ENCODE measurements around the gene COX19. TPM values are rescaled to one million over a fixed set of nuclear protein-coding genes. Genes with fewer than 3 reads are reported as not detected.
A peak's percentile ranks its signal among the peaks of the same experiment; 100 is the strongest.

COX19 gene
- total and polyA plus RNA-seq, 2 of the 13 experiments (the other 11 are each of a cell fraction or from before 2014, with no cell fraction given), result 11.5 to 21.7 TPM

DNA sequence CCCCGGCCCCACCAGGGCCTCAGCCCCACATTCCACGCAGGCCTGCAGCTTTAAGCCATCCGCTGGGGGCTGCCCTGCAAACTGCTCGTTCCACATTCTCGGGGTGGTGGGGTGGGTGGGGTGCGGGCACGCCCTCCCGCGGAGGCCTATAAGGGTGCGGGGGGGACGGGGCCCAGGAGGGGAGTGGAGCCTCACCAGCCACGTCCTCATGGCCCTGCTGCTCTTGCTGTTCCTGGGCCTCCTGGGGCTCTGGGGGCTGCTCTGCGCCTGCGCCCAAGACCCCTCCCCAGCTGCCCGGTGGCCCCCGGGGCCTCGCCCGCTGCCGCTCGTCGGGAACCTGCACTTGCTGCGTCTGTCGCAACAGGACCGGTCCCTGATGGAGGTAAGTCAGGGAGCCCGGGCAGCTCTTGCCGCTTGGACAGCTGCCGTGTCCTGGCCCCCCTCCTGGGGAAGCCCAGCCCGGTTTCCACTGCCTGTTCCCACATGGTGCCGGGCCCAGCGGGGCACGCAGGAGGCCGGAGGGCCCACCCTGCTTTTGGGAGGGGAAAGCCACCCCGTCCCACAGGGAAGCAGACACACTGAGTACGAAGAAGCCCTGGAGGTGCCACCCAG, 7.8 kb upstream of the COX19 start, which contains the start of gene CYP2W1 (continued):
- no peak for TF ChIP-seq MLXIP (CRISPR knock-in tag; IDR thresholded peaks at IDR 0.05; ENCODE audit: borderline replicate concordance)
- peak; percentile 21; the same call in 1 of the 2 replicates for TF ChIP-seq KLF11 (CRISPR knock-in tag; IDR thresholded peaks at IDR 0.05)
- 0 out of 2 replicates have a peak, but pooled peaks have one; percentile 62 for TF ChIP-seq ZNF317 (CRISPR knock-in tag; IDR thresholded peaks at IDR 0.05)
- peak; percentile 63; the same call in 1 of the 2 replicates for TF ChIP-seq KMT2A (CRISPR knock-in tag; IDR thresholded peaks at IDR 0.05)
- TF ChIP-seq HDAC2 (CRISPR knock-in tag; IDR thresholded peaks at IDR 0.05), result peak; percentile 30; the same call in 1 of the 2 replicates
- peak; percentile 36 for TF ChIP-seq HIVEP1 (CRISPR knock-in tag; IDR thresholded peaks at IDR 0.05)
- TF ChIP-seq TAF1 (CRISPR knock-in tag; IDR thresholded peaks at IDR 0.05), result peak; percentile 59; the same call in 1 of the 2 replicates
- no peak for TF ChIP-seq FOXA3 (CRISPR knock-in tag; IDR thresholded peaks at IDR 0.05)
- TF ChIP-seq, protein P1, sequence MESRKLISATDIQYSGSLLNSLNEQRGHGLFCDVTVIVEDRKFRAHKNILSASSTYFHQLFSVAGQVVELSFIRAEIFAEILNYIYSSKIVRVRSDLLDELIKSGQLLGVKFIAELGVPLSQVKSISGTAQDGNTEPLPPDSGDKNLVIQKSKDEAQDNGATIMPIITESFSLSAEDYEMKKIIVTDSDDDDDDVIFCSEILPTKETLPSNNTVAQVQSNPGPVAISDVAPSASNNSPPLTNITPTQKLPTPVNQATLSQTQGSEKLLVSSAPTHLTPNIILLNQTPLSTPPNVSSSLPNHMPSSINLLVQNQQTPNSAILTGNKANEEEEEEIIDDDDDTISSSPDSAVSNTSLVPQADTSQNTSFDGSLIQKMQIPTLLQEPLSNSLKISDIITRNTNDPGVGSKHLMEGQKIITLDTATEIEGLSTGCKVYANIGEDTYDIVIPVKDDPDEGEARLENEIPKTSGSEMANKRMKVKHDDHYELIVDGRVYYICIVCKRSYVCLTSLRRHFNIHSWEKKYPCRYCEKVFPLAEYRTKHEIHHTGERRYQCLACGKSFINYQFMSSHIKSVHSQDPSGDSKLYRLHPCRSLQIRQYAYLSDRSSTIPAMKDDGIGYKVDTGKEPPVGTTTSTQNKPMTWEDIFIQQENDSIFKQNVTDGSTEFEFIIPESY (CRISPR knock-in tag; IDR thresholded peaks at IDR 0.05), result no peak
- no peak for TF ChIP-seq TRAFD1 (CRISPR knock-in tag; IDR thresholded peaks at IDR 0.05; ENCODE audit: borderline replicate concordance)
- TF ChIP-seq SALL2 (CRISPR knock-in tag; IDR thresholded peaks at IDR 0.05), result peak; percentile 48
- TF ChIP-seq DNMT1 (CRISPR knock-in tag; IDR thresholded peaks at IDR 0.05), result 0 out of 2 replicates have a peak, but pooled peaks have one; percentile 33
- TF ChIP-seq, protein P2, sequence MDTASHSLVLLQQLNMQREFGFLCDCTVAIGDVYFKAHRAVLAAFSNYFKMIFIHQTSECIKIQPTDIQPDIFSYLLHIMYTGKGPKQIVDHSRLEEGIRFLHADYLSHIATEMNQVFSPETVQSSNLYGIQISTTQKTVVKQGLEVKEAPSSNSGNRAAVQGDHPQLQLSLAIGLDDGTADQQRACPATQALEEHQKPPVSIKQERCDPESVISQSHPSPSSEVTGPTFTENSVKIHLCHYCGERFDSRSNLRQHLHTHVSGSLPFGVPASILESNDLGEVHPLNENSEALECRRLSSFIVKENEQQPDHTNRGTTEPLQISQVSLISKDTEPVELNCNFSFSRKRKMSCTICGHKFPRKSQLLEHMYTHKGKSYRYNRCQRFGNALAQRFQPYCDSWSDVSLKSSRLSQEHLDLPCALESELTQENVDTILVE (CRISPR knock-in tag; IDR thresholded peaks at IDR 0.05), result peak; percentile 28; the same call in 1 of the 2 replicates
